Measurements from ENCODE around the gene TBC1D2.

DNA sequence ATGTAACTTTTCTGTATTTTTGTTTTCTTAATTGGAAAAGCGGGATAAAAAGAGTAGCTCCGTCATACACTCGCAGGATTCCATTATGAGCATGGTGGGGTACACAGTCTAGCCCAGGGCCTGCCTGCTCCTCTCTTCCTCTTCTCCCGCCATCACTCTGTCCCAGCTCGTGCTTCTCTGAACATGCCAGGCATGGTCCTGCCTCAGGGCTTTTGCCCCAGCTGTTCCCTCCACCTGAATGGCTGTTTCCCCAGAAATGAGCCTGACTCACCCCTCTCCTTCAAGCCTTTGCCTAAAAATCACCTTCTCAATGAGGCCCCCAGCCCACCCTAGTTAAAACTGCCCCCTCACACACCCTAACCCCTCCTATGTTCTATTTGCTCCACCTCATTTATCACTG, 67.5 kb downstream of the TBC1D2 start:
- TF ChIP-seq, protein P1, sequence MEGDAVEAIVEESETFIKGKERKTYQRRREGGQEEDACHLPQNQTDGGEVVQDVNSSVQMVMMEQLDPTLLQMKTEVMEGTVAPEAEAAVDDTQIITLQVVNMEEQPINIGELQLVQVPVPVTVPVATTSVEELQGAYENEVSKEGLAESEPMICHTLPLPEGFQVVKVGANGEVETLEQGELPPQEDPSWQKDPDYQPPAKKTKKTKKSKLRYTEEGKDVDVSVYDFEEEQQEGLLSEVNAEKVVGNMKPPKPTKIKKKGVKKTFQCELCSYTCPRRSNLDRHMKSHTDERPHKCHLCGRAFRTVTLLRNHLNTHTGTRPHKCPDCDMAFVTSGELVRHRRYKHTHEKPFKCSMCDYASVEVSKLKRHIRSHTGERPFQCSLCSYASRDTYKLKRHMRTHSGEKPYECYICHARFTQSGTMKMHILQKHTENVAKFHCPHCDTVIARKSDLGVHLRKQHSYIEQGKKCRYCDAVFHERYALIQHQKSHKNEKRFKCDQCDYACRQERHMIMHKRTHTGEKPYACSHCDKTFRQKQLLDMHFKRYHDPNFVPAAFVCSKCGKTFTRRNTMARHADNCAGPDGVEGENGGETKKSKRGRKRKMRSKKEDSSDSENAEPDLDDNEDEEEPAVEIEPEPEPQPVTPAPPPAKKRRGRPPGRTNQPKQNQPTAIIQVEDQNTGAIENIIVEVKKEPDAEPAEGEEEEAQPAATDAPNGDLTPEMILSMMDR (IDR thresholded peaks at IDR 0.05), result no peak
- TF ChIP-seq GATA3 (IDR thresholded peaks at IDR 0.05; ENCODE audit: borderline replicate concordance) (no peak), RCOR1 (IDR thresholded peaks at IDR 0.05; ENCODE audit: low read depth, low read length) (no peak)

Data from A549 (cell line).